Measurements from ENCODE around the gene TACC2. TPM values are rescaled to one million over a fixed set of nuclear protein-coding genes. Genes with fewer than 3 reads are reported as not detected.

TACC2 gene
- total and polyA plus RNA-seq, 2 donors (not counting 1 experiment from before 2014, with no cell fraction given), result not detected

GRCh38 chr10:122049076-122049475, 60.1 kb downstream of the TACC2 start:
- no peak overlapping the region for H3K4me3 ChIP-seq (ENCODE audit: control extremely low read depth in 1 of 5, extremely low read depth in 1 of 5, insufficient read depth in 1 of 5, low read depth in 2 of 5, low read length in 4 of 5)
- CTCF ChIA-PET, result no interaction called here
- H3K4me2 ChIP-seq (replicated peaks; ENCODE audit: low read depth, low read length, poor library complexity, severe bottlenecking), result no peak overlapping the region
- Mint-ChIP-seq H3K4me3 (no peak overlapping the region), H3K27ac (no peak overlapping the region), H3K27me3 (peaks cover 9% of the 10 kb centered on the region), H3K4me1 (no peaks in the 10 kb centered on the region), H3K9me3 (ENCODE audit: insufficient read depth) (no peaks in the 10 kb centered on the region)
- no peak for ATAC-seq (ENCODE audit: low read depth)
- TF ChIP-seq EZH2 (IDR thresholded peaks at IDR 0.05; ENCODE audit: borderline replicate concordance, insufficient read depth, low read depth, low read length, poor library complexity, severe bottlenecking) (no peak), CTCF (IDR thresholded peaks at IDR 0.05) (no peak)
- no peaks in the 10 kb centered on the region for H3K4me1 ChIP-seq (ENCODE audit: control insufficient read depth in 2 of 2, insufficient read depth in 2 of 2, low read length in 2 of 2)
- intact Hi-C loops (cut with micrococcal nuclease), result no loop called here
- peaks cover 0 to 1% (median 0%) of the 10 kb centered on the region in 3 donors for H3K9me3 ChIP-seq (ENCODE audit: control extremely low read depth in 1 of 3, control insufficient read depth in 2 of 3, insufficient read depth in 1 of 3, low read length in 2 of 3)
- no peak overlapping the region for H3K27ac ChIP-seq (ENCODE audit: low read length in 2 of 2)
- no peak for DNase-seq
- POLR2A ChIA-PET, result no interaction called here
- no peak overlapping the region for H2AFZ ChIP-seq (ENCODE audit: insufficient read depth, low read depth, low read length, poor library complexity, severe bottlenecking)
- H4K20me1 ChIP-seq (ENCODE audit: control insufficient read depth, insufficient read depth, low read length, poor library complexity, severe bottlenecking), result no peaks in the 10 kb centered on the region
- no peak overlapping the region for H3K9ac ChIP-seq (ENCODE audit: low read length)
- no peaks in the 10 kb centered on the region for H3K79me2 ChIP-seq (ENCODE audit: control insufficient read depth, insufficient read depth, low read length)
- 86% methylated on average over 8 of the region's 9 CpGs for WGBS (ENCODE audit: insufficient coverage)
- H3K36me3 ChIP-seq (replicated peaks in 1 of 2; ENCODE audit: control extremely low read depth in 1 of 2, control insufficient read depth in 1 of 2, extremely low read depth in 1 of 2, insufficient read depth in 2 of 2, low read length in 1 of 2), result no peaks in the 10 kb centered on the region
- peaks cover 0 to 2% (median 0%) of the 10 kb centered on the region in 4 experiments for H3K27me3 ChIP-seq (replicated peaks in 1 of 4; ENCODE audit: control extremely low read depth in 1 of 4, control insufficient read depth in 3 of 4, insufficient read depth in 4 of 4, low read length in 3 of 4)

- WGBS (ENCODE audit: insufficient coverage), result 93% methylated on average over 9 of the region's 10 CpGs
- ATAC-seq (ENCODE audit: low read depth) (no peak), DNase-seq (no peak)
- Histone ChIP-seq H4K20me1 (ENCODE audit: control insufficient read depth, insufficient read depth, low read length, poor library complexity, severe bottlenecking) (no peaks in the 10 kb centered on the region), H2AFZ (ENCODE audit: insufficient read depth, low read depth, low read length, poor library complexity, severe bottlenecking) (no peak overlapping the region), H3K27me3 (replicated peaks in 1 of 4; ENCODE audit: control extremely low read depth in 1 of 4, control insufficient read depth in 3 of 4, insufficient read depth in 4 of 4, low read length in 3 of 4) (peaks cover 0 to 4% (median 0%) of the 10 kb centered on the region in 4 experiments), H3K9me3 (ENCODE audit: control extremely low read depth in 1 of 3, control insufficient read depth in 2 of 3, insufficient read depth in 1 of 3, low read length in 2 of 3) (peaks cover 0 to 3% (median 0%) of the 10 kb centered on the region in 3 donors), H3K9ac (ENCODE audit: low read length) (no peak overlapping the region), H3K36me3 (replicated peaks in 1 of 2; ENCODE audit: control extremely low read depth in 1 of 2, control insufficient read depth in 1 of 2, extremely low read depth in 1 of 2, insufficient read depth in 2 of 2, low read length in 1 of 2) (no peaks in the 10 kb centered on the region), H3K79me2 (ENCODE audit: control insufficient read depth, insufficient read depth, low read length) (no peaks in the 10 kb centered on the region), H3K4me3 (ENCODE audit: control extremely low read depth in 1 of 5, extremely low read depth in 1 of 5, insufficient read depth in 1 of 5, low read depth in 2 of 5, low read length in 4 of 5) (no peak overlapping the region), H3K4me1 (ENCODE audit: control insufficient read depth in 2 of 2, insufficient read depth in 2 of 2, low read length in 2 of 2) (no peaks in the 10 kb centered on the region), H3K4me2 (replicated peaks; ENCODE audit: low read depth, low read length, poor library complexity, severe bottlenecking) (no peak overlapping the region), H3K27ac (ENCODE audit: low read length in 2 of 2) (no peak overlapping the region)
- H3K9me3 Mint-ChIP-seq (ENCODE audit: insufficient read depth), result no peaks in the 10 kb centered on the region
- no peaks in the 10 kb centered on the region for H3K4me1 Mint-ChIP-seq
- H3K4me3 Mint-ChIP-seq, result no peak overlapping the region
- TF ChIP-seq CTCF (IDR thresholded peaks at IDR 0.05) (no peak), EZH2 (IDR thresholded peaks at IDR 0.05; ENCODE audit: borderline replicate concordance, insufficient read depth, low read depth, low read length, poor library complexity, severe bottlenecking) (no peak)
- H3K27ac Mint-ChIP-seq, result no peak overlapping the region
- intact Hi-C loops (cut with micrococcal nuclease), result no loop called here
- ChIA-PET CTCF (no interaction called here), POLR2A (no interaction called here)
- peaks cover 9% of the 10 kb centered on the region for H3K27me3 Mint-ChIP-seq
Measured at GRCh38 chr10:122050311-122050710, 61.3 kb downstream of the TACC2 start.

Measured in B cell (primary cell).